Astrocyte of the spinal cord (primary cell): ENCODE data around the gene MAP3K20.

Experiments used
- DNase-seq: peaks from one replicate; pipeline ENCODE4 v3.0.0; 2011; ENCODE audit warnings: low read depth, low spot score
- H3K4me3 ChIP-seq: 2 replicates; pipeline ENCODE4 v1.5.1; 2011; ENCODE audit warnings: low read depth, mild to moderate bottlenecking, low read length, moderate library complexity
- CTCF ChIP-seq: IDR thresholded peaks from 2 replicates; pipeline ENCODE4 v1.5.1; 2012; ENCODE audit warnings: low read depth, mild to moderate bottlenecking, low read length, inconsistent platforms
- in situ Hi-C: cut with HindIII; loops from 2 replicates; pipeline ENCODE4 v1.10.0; 2017; ENCODE audit warnings: low sequenced_read_pairs

MAP3K20 gene

GRCh38 chr2:173075781-173076580 lies at the start of gene MAP3K20:
Gene MAP3K20, plus strand, starts transcription at chr2:173075846. Its CDS starts 15,186 bp downstream, at chr2:173091032.
- in situ Hi-C loops, result no loop called here
- TF ChIP-seq CTCF, result peak; percentile 41
- H3K4me3 ChIP-seq, result peak within 1 kb of the TSS; percentile 64
- peak; percentile 62 for DNase-seq

- in situ Hi-C loops, result no loop called here
- DNase-seq, result no peak
- H3K4me3 ChIP-seq, result no peak overlapping the region
- no peak for TF ChIP-seq CTCF
Observed at GRCh38 chr2:173026479-173026878, 49.2 kb upstream of the MAP3K20 start.

- in situ Hi-C loops, result no loop called here
- H3K4me3 ChIP-seq, result no peak overlapping the region
- peak; percentile 89 for DNase-seq
- peak; percentile 82 for TF ChIP-seq CTCF
Observed at GRCh38 chr2:173027181-173028128, 48.2 kb upstream of the MAP3K20 start.

- TF ChIP-seq CTCF, result no peak
- in situ Hi-C loops, result no loop called here
- no peak for DNase-seq
- no peak overlapping the region for H3K4me3 ChIP-seq
Observed at GRCh38 chr2:173028141-173028540, 47.5 kb upstream of the MAP3K20 start.

- DNase-seq, result no peak
- in situ Hi-C loops, result no loop called here
- no peak for TF ChIP-seq CTCF
- no peak overlapping the region for H3K4me3 ChIP-seq
Observed at GRCh38 chr2:173028671-173029070, 47.0 kb upstream of the MAP3K20 start.

- in situ Hi-C loops, result no loop called here
- DNase-seq, result no peak
- no peak overlapping the region for H3K4me3 ChIP-seq
- no peak for TF ChIP-seq CTCF
Observed at GRCh38 chr2:173030561-173031490, 44.8 kb upstream of the MAP3K20 start.
